AG04449 (cell line): ENCODE data around the gene UBE2L6.

Experiments used
- CTCF ChIA-PET: fragments of 350-600 bp; formaldehyde crosslinking; extraction: SDS; loops from one replicate; lab custom pipeline; 2021; ENCODE audit warnings: antibody characterized with exemption; lab: Yijun Ruan, JAX
- POLR2A ChIA-PET: fragments of 400-600, 350-600 bp; formaldehyde crosslinking; extraction: SDS; loops from one replicate; lab custom pipeline; 2020; ENCODE audit warnings: antibody characterized with exemption, inconsistent platforms; lab: Yijun Ruan, JAX
- DNase-seq: peaks from one replicate; pipeline ENCODE4 v3.0.0-alpha.2; 2010; ENCODE audit warnings: low read depth, low spot score
- H3K4me3 ChIP-seq: 2 replicates; pipeline ENCODE4 v1.5.1; 2011; ENCODE audit warnings: low read depth, mild to moderate bottlenecking, control low read depth, low read length
- TF ChIP-seq, protein P1 (sequence below): IDR thresholded peaks from one replicate; pipeline ENCODE4 v1.5.1; 2011; ENCODE audit warnings: mild to moderate bottlenecking, moderate library complexity, low read length, control low read depth, inconsistent platforms; ENCODE audit not compliant: insufficient read depth; ENCODE audit errors: missing control alignments

UBE2L6 gene

DNA sequence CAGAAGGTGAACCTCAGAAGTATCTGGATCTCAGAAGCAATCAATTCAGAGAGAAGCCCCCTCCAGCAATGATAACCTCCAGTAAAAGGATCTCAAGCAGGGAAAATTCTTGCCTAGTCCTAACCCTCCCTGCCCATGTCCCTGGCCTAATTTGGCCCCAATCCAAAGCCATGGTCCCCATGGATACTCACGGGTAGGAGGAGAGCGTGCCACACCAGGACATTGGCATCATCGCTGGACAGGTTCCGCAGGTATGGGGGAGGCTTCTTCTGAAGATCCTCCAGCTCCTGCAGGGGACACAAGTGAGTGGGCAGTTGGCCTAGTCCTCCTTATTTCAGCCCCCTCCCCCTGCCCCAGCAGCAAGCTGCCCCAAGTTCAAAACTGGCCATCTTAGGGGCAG lies 7.3 kb downstream of the UBE2L6 start:
- POLR2A ChIA-PET: no interaction called here
- CTCF ChIA-PET: interaction anchor here (1.5 to 3.5 kb wide), 2 partner anchors 9 to 102 kb away, joined by 8 to 29 read pairs; partner anchors contain the start of gene UBE2L6
- no peak overlapping the region for H3K4me3 ChIP-seq
- TF ChIP-seq, protein P1, sequence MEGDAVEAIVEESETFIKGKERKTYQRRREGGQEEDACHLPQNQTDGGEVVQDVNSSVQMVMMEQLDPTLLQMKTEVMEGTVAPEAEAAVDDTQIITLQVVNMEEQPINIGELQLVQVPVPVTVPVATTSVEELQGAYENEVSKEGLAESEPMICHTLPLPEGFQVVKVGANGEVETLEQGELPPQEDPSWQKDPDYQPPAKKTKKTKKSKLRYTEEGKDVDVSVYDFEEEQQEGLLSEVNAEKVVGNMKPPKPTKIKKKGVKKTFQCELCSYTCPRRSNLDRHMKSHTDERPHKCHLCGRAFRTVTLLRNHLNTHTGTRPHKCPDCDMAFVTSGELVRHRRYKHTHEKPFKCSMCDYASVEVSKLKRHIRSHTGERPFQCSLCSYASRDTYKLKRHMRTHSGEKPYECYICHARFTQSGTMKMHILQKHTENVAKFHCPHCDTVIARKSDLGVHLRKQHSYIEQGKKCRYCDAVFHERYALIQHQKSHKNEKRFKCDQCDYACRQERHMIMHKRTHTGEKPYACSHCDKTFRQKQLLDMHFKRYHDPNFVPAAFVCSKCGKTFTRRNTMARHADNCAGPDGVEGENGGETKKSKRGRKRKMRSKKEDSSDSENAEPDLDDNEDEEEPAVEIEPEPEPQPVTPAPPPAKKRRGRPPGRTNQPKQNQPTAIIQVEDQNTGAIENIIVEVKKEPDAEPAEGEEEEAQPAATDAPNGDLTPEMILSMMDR: no peak
- no peak for DNase-seq

DNA sequence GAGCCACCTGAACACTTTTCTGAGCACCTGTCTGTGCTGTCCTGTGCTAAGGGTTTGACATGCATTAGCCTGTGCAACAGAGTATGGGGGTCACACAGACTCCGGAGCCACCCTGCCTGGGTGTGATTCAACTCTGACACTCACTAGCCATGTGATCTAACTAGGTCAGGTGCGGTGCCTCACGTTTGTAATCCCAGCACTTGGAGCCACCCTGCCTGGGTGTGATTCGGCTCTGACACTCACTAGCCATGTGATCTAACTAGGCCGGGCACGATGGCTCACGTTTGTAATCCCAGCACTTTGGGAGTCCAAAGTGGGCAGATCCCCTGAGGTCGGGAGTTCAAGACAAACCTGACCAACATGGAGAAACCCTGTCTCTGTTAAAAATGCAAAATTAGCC lies 11.4 kb downstream of the UBE2L6 start:
- ChIA-PET POLR2A (interaction anchor here (0.7 kb wide), 1 partner anchor 22 kb away, joined by 3 read pairs; no protein-coding TSS in a partner anchor), CTCF (interaction anchor here (1.1 to 2.1 kb wide), 3 partner anchors 12 to 213 kb away, joined by 3 to 11 read pairs (median 8); partner anchors contain the start of gene UBE2L6)
- DNase-seq: no peak
- TF ChIP-seq, protein P1: no peak
- no peak overlapping the region for H3K4me3 ChIP-seq

- DNase-seq: no peak
- POLR2A ChIA-PET: no interaction called here
- H3K4me3 ChIP-seq: no peak overlapping the region
- CTCF ChIA-PET: interaction anchor here (1.0 to 2.1 kb wide), 6 partner anchors 13 to 213 kb away, joined by 3 to 11 read pairs (median 3); partner anchors contain the start of gene UBE2L6
- TF ChIP-seq, protein P1: no peak
Observed at GRCh38 chr11:57555393-57555792, 12.1 kb downstream of the UBE2L6 start.

- TF ChIP-seq, protein P1: no peak
- no peak overlapping the region for H3K4me3 ChIP-seq
- CTCF ChIA-PET: interaction anchor here (1.9 kb wide), 1 partner anchor 15 kb away, joined by 9 read pairs; the partner anchor contains the start of gene UBE2L6
- no peak for DNase-seq
- POLR2A ChIA-PET: no interaction called here
Observed at GRCh38 chr11:57552479-57552878, 15.0 kb downstream of the UBE2L6 start.

DNA sequence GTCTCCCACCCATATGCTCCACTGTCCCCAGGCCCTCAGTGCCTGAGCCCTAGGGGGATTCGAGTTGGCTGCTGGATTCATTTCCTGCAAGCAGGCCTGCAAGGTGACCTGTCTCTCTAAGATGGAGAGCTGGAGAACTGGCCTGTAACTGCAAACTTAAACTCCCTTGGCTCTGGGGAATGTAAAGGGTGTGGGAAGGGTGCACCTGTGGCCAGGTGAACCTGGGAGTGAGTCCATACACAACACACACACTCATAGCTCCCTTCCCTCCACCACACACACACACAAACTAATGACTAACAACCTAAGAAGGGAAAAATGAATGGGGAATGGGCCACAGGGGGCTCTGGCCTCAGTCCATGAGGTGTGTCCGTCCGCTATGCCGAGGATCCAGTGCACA lies 15.5 kb downstream of the UBE2L6 start:
- POLR2A ChIA-PET: no interaction called here
- H3K4me3 ChIP-seq: no peak overlapping the region
- TF ChIP-seq, protein P1: no peak
- CTCF ChIA-PET: interaction anchor here (1.5 to 1.9 kb wide), 2 partner anchors 16 to 93 kb away, joined by 6 to 9 read pairs; partner anchors contain the start of gene UBE2L6
- DNase-seq: no peak

DNA sequence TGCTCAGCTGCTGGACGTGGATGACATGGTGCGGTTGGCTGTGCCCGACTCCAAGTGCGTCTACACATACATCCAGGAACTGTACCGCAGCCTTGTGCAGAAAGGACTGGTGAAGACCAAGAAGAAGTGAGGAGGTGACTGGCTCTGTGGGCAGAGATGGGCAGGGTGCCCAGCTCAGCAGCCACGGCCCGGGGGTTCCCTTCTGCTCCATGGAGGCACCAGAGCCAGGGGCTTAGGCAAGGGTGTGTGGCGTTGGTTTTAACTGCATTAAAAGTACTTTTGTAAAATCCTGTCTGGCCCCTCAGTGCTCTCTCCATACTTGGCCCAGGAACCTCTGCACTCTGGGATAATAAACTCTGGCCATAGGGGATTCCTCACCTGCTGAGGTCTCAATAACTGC lies 17.5 kb downstream of the UBE2L6 start:
- DNase-seq: no peak
- no peak overlapping the region for H3K4me3 ChIP-seq
- TF ChIP-seq, protein P1: no peak
- ChIA-PET CTCF (interaction anchor here (1.1 to 2.3 kb wide), 3 partner anchors 18 to 92 kb away, joined by 3 to 8 read pairs (median 3); partner anchors contain the start of gene UBE2L6), POLR2A (no interaction called here)
